ENCODE data around the gene KLK10.

The KLK10 gene

DNA sequence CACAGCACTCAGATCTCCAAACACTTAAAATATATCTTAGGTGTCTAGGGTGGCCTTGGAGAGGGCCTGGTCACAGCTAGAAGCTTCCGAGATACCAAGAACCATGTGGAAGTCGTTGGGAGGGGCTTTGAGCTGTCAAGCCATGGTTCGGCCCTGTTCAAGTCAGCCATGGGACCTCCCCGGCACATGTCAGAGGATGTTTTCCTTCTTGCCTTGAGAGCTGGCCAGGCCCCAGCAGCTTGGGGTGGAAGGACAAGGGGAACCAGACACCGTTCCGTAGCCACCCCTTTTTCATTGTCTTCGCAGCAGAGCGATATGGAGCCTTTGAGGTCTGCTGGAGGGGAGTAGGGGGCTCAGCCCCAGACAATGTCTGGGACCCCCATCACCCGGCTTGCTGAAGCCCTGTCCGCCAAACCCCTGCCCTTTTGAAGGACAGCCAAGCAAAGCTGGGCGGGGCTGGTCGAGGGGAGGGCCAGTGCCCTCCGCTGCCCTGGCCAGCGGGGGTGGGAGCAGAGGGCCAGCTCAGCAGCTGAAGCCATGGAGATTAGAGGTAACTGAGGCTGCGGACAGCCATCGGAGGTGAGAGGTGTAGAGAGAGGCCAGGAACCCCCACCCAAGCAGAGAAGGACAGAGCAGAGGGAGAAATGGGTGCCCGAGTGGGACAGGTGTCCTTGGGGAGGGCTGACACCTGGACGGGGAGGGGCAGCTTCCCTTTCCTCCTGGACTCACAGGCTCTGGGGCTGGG is 6.5 kb upstream of the KLK10 start:
- no peak for DNase-seq

DNA sequence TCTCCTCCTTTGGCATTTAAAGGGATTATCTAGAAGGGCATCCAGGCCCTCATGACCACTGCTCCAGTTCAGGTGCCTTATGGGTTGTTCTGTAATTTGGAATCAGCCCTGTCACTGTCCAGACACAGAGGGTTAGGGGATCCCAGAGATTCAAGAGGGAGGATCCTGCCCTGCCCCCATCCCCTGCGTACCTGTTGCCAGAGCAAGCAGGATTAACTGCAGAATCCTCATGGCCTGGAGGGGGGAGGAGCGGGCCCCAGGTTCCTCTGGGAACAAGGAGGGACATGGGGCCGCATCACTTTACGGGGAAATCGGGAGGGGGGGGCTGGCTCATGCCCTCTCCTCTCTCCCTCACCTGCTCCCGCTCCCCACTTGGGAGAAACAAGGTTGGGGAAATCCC is 5.9 kb upstream of the KLK10 start:
- no peak for DNase-seq

DNA sequence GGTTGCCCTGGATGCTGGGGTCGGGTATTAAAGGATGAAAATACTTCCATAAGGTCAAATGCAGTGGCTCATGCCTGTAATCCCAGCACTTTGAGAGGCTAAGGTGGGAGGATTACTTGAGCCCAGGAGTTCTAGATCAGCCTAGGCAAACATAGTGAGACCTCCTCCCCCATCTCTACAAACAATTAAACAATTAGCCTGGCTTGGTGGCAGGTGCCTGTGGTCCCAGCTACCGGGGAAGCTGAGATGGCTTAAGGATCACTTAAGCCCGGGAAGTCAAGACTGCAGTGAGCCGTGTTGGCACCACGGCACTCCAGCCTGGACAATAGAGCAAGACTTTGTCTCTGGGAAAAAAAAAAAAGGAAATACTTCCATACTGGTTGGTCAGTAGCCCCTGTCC is 5.4 kb upstream of the KLK10 start:
- peak; percentile 68 for DNase-seq

DNA sequence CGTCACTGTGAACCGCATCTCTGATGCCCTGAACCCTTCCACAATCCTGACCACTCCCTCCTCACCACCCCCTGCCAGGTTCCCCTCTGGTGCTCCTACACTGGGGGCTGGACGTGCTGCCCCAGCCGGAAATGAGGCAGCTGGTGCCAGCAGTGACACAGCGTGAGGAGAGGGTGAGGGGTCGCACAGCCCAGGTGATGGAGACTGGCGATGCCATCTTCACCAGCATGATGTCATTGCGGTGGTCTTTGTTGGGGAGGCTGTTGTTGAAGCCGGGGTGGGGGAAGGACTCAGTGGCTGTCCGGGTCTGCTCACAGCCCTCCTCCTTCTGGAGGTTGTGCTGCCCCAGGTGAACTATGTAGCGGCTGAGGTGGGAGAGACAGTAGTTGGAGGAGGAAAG is 4.4 kb upstream of the KLK10 start:
- DNase-seq = no peak

DNA sequence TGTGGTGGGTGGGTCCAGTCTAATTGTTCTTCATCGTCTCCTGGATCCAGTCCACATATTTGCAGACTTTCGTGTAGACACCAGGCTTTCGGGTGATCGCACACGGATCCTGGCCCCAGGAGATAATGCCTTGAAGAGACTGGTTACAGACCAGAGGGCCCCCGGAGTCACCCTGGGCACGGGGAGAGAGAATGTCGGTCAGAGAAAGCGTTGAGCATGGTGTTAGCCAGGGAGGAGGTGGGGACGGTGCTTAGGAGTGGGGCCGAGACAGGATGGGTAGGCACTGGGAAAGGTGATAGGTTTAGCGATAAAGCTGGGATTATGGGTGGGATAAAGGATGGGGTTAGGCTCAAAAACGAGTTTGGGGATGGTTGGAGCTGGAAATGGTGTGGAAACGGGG is 3.0 kb upstream of the KLK10 start:
- no peak for DNase-seq

DNA sequence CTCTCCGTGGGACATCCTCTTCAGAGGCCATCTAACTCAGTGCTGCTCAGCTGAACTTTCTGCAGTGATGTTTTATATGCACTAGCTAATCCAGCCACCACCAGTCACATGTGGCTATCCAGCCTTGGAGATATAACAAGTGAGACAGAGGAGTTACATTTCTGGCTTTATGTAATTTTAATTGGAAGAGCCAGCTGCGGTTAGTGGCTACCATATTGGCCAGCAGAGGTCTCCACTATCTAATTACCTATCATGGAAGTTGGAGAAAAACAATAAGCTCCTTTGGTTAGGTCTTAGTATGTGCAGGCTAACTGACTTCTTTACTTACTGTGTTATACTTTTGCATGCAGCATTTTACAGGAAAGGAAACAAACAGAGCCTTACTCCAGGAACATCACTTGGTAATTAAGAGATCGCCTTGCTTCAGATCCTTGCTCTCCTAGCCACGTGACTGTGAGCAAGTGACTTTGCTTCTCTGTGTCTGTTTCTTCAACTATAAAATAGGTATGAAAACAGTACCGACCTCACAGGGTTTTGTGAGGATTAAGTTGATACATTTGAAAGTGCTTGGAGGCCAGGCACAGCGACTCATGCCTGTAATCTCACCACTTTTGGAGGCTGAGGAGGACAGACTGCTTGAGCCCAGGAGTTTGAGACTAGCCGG is 1.6 kb upstream of the KLK10 start:
- peak; percentile 66 for DNase-seq

DNA sequence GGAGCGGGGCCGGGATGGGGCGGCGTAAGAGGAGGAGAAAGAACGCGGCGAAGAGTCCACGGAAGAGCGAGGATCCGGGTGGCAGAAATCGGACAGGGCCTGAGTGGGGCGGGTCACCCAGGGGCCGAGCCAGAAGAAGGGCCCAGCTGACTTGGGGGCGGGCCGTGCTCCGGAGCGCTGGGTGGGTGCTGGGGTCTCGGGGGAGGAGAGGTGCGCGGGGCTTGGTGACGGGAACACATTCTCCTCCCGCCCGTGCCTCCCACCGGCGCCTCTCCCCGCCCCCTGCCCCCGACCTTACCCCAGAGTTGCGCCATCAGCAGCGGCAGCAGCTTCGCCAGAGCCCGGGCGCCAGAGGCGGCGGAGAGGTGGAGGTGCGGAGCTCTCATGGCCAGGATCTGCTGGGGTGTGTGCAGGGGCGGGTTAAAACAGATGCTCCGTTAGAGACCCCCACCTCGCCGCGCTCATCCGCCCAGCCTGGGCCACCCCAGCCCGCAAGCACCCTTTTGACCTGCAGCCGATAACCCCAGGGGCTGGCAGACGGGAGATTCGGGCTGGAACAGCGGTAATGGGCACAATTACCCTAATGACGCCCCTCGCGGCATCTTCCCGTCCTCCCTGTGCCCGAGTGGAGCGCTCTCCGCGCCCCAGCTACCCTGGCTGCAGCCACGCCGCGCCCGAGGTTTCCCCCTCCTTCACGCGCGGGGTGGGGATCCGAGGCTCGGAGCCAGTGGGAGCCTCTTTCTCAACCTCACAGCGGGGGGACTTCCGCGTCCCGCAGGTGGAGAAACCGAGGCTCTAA is 565 bp downstream of the KLK10 start:
- no peak for DNase-seq

DNA sequence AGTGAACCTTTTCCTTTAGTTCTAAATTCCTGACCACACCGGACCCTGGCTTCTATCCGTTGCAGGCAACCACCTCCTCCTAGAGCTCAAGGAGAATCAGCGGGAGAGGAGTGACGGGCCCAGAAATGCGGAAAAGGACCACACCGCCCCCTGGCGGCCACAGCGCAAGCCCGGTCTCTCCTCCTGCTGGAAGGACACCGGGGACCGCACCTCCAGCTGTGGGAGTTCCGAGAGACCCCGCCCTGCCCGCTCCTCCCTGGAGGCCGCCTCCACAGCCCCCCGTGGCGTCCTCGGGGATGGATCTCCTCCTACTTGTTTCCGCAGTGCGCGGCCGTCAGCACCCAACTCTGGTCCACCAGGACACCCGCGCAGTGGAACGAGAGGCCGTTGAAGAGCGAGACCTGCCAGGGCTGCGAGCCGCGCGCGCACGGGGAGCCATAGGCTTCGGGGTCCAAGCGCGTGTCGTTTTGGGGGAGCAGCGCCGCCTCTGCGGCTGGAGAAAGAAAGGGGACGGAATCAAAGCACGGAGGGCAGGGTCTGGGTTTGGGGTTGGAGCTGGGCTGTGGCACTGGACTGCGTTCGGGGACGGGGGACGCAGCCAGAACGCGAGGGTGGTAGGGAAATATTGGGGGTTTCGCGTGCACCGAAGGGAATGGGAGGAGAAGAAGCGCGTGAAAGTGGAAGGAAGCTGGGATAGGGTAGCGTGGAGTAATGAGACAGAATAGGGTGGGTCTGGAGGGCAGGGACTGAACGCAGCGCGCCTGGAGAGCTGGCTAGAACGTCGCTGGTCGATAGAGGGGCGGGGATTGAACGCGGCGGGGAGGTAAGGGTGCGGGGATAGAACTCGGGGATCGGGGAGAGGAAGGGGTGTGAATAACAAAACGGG is 2.5 kb downstream of the KLK10 start:
- no peak for DNase-seq

DNA sequence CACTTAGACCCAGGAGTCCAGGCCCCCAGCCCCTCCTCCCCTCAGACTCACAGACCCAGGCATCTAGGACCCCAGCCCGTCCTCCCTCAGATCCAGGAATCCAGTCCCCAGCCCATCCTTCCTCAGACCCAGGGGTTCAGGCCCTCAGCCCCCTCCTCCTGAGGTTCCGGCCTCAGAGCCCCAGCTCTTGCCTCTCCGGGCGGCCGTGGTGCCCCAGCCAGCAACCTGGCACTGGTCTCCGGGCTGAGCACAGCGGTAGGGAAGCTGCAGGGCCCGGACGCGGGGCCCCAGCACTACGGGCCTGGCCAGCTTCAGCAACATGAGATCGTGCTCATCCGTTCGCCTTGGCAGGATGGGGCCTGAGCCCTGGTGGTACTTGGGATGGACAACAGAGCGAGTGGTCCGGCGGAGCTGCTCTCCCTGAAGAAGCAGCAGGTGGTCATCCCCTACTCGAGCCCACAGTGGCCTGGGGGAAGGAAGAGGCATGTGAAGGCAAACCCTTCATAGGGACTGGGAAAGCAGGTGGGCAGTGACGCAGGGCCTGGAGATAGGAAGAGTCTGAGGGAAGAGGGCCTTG is 3.7 kb downstream of the KLK10 start:
- DNase-seq = no peak

DNA sequence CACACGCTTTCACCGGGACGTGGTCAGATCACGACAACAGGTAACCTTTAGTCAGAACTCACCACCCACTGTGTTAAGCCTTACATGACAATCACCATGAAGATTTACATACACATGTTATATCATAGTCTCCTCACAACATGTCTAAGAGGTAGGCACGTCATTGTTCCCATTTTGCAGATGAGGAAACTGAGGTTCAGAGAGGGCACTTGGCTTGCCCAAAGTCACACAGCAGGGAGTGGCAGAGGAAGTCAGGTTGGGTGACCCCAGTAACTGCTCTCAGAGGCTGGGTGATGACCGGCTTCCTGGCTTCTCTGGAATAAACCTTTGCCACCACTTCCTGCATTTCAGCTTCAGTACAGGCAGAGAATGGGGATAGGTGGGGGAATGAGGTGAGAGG is 5.3 kb downstream of the KLK10 start:
- DNase-seq = no peak

DNA sequence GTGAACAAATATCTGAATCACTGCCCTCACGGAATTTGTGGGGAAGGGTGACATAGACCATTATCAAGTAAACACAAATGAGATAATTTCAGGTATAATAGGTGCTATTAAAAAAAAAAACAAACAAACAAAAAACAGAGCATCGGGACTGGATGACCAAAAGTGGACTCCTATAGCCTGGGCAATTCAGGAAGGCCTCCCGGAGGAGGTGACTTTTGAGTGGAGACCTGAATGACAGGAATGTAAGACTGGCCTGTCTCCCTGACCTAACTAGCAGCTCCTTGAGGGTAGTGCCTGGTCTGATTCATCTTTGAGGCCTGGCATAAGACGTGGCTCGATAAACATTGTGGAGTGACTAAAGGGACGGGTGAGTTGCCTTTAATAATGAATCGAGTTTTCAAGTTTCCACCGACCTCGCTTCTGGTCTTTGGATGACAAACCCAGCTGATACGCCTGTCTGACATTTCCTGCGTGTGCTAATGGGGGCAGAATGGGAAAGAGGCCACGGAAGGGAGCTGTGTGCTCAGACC is 6.8 kb downstream of the KLK10 start:
- DNase-seq = no peak

DNA sequence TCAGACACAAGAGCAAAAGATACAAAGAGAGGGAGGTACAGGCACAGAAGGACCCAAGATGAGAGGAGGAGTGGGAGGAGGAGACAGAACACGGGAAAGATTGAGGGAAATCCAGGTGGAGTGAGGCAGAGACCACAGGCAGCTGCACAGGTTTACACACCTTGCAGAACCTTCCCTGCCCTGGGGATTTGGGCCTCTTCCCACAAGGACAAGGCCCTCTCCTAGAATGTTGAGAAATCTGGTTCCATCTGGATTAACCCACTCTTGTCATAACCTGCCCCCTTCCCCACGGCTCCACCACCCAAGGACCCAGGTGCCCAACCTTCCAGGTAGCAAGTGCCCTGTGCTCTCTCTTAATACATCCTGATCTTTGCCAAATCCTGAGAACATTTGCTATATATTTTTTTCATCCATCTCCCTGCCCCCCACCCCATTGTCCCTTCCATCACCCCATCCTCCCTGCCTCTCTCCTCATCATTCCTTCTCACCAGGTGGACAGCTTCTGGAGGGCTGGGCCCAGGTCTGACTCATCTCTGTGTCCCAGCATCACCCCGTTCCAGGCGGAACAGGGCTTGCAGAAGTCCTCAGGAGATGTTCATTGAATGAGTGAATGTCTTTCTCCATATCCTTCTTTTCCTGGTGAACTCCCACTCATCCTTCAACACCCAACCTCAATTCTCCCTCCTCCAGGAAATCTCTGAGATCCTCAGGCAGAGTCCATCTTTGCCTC is 9.3 kb downstream of the KLK10 start:
- no peak for DNase-seq

DNA sequence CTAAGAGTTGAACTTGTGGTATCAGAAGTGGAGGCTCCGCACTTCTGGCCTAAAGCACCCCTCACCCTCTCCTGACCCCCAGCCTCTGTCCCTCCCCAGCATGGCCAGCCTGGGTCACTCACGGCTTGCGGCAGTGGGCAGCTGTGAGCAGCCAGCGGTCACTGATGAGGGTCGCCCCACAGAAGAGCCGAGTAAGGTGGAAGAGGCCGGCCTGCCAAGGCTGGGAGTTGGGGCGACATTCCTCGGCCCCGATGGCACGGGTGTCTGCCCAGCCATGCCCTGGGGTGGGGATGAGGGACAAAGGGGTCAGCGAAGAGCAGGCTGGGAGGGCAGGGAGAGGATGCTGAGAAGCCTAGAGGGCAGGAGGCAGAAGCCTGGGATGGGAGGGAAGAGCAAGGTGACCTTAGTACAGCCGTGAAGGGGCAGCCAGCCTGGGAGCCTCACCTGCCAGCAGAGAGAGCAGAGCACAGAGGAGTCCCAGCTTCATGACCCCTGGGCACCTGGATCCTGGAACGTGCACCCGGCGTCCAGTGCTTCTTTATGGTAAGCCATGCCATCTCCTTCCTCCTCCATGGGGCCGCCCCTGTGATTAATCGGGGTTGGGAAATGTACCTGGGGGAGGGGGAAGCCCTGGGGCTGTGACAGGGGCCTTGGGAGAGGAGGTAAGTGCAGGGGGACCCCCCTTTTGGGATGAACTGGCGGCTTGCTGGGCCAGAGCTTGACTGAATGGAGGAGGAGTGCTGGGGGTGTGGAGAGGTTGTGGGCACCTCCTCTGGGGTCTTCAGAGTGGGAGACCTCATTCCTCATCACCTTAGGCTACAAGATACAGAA is 10.2 kb downstream of the KLK10 start:
- no peak for DNase-seq

DNA sequence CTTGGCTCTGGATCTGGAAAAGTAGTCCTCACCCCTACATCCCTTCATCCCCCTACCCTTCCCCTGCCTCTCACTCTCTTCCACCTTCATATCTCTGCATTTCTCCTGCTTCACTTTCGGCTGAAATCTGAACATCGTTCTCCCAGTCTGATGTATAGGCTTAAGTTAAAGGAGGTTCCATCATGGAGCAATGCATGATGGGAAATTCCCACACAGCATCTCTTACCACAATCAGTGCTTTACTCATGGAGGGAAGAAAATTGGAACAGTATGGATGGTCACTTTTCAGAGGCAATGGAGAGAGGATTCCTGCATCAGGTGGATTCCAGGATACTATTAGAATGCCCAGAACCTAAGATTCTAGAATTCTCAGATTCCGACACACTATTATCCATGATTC is 12.0 kb downstream of the KLK10 start:
- DNase-seq = no peak

DNA sequence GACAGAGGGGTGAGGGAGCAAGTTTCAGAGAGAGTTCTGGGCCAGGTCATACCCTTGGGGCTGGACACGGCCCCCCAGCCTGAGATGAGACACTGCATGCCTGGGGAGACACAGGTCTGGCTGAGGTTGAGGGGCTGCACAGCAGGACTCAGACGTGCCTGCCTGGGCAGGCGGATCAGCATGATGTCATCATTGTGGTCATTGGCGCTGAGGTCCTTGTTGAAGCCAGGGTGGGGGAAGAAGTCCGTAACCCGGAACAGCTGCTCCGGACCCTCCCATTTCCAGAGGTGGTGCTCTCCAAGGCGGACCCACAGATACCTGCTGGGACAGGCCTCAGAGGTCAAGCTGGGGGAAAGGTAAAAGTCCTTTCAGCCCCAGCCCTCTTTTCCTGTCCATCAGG is 13.1 kb downstream of the KLK10 start:
- DNase-seq = no peak

DNA sequence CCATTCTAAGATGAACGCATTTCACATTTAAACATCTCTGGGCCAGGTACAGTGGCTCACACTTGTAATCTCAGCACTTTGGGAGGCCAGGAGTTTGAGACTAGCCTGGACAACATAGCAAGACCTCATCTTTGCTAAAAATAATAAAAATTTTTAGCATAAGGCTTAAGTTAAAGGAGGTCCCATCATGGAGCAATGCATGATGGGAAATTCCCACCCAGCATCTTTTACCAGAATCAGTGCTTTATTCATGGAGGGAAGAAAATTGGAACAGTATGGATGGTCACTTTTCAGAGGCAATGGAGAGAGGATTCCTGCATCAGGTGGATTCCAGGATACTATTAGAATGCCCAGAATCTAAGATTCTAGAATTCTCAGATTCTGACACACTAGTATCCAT is 14.3 kb downstream of the KLK10 start:
- DNase-seq = no peak

DNA sequence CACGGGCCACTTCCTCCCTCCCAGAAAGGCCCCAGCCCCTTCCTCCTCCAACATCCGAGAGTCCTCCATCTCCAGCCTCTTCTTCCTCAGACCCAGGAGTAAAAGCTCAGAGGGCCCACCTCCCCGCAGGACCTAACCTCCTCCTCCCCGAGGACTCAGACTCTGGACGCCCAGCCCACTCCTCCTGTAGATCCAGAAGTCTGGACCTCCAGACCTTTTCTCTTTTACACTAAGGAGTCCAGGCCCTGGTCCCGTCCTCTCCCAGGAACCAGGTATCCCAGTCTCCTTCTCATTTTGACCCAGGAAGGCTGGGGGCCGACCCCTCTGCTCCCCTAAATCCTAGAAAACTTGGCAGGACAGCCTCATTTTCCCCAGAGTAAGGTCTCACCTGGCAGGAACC is 16.2 kb downstream of the KLK10 start:
- no peak for DNase-seq

DNA sequence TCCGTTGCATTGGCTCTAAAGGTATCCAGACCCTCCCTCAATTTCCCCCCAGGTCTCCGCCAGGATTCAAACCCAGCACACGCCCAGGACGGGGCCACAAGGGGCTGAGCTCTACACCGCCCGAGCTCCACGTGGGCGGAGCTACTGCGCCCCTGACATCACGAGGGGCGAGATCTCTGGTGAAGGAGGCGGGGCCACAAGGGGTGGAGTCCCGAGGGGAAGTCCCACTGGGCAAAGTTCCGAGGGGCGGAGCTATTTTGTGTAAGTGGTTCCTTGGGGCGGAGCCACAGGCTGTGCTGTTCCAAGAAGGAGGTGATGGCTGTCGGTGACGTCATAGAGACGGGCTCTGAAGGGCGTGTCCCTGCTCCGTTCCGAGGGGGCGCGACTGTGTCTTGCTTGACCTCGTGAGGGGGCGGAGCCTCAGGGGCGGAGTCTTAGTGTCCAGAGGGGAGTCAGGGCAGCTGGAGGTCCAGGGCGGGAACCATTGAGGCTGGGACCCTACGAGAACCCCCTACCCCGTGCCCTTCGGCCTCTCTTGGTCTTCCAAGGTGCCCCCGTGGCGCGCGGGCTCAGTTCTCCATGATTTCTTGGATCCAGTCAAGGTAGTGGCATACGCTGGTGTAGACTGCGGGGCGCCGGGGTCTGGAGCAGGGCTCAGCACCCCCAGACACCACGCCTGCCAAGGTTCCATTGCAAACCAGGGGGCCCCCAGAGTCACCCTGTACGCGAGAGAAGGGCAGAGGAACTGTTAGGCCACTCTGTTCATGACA is 16.8 kb downstream of the KLK10 start:
- DNase-seq = no peak

DNA sequence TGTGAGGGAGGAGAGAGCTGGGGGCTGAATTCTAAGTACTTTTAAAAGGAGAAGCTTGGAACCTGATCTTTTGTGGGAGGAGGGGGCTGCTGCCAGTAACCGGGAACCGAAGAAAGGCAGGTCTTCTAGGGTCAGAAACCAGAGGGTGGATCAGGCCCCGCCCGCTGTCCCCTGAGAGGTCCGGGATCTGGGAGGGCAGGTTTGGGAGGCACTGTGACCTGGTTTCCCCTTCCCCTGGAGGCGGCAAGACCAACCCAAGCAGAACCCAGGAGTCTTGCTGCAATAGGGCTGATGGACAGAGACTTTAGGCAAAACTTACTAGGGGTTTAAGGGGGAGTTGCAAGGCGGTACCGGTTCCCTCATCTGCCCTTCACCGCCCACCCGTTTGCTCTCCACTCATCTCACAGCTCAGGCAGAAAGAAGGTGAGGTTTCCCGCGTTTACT is 17.4 kb downstream of the KLK10 start:
- DNase-seq = no peak

DNA sequence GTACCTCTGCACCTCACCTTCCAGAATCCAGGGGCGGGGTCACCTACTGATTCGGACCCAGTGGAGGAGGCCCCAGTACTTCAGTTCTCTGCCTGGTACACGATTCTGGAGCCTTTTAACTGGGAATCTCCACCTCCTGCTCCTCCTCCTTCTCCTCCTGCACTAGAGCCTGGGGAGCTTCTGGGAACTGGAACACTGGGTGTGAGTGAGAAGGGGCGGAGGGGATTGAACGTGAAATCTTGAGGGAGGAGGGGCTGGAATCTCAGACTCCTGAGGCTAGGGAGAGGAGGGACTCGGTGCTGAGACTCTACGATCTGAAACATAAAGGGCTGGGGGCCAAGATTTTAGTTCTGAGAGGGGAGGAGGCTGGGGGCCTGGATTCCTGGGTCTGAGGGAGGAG is 18.0 kb downstream of the KLK10 start, which contains the start of gene KLK8:
TSS of gene KLK8 (minus strand) at position 90 of the 400 bp plus-strand sequence. CDS start 437 bp downstream, outside the sequence.
- DNase-seq = no peak

Data from NCI-H1436 treated with DMSO at 0.1 percent for 48 hours (cell line).